Erythroblast (primary cell): Measurements from ENCODE around the gene CACNG3.

ENCODE experiments used
- GATA1 ChIP-seq: IDR thresholded peaks from 2 replicates; pipeline ENCODE4 v1.6.1; 2011; ENCODE audit warnings: low read depth, mild to moderate bottlenecking, control low read depth, low read length, moderate library complexity
- POLR2A ChIP-seq: IDR thresholded peaks from 2 replicates; pipeline ENCODE4 v1.6.1; 2011; ENCODE audit warnings: mild to moderate bottlenecking, low read length

GRCh38 chr16:24344784-24345183 lies 88.6 kb downstream of the CACNG3 start:
- TF ChIP-seq POLR2A, result no peak
- no peak for TF ChIP-seq GATA1
